HG02884 (cell line): Measurements from ENCODE around the gene CEP126.

Source experiments
- ATAC-seq: cut with Tn5 transposase; IDR thresholded peaks from one replicate; pipeline ENCODE4 v1.9.1; 2021; ENCODE audit warnings: mild to moderate bottlenecking, moderate library complexity; ENCODE audit not compliant: unreplicated experiment

Gene CEP126

DNA sequence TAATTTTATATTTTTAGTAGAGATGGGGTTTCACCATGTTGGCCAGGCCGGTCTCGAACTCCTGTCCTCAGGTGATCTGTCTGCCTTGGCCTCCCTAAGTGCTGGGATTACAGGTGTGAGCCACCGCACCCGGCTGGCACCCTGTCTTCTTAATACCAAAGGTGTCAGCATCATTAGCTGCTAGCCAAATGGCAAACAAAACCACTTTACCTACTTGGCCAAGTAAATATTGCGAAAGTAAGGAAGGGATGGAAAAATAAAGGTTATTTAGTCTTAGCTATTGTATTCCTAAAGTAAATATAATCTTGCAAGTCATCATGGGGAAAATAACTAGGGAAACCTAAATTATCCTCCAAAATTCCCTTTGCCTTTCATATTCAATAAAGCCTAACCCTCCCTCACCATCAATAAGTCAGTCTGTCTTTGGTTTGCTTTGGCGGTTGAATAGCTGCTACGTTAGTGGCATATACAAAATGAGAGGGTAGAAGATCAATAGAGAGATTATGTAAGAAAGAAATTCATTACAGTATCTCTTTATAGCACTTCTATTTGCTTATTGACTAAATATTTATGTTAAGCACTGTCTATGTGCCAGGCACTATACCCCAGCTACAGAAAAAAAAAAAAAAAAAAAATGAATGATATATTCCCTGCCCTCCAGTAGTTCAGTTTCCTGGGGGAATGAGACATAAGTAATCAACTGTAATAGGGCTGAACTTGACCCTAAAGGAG is 92.2 kb downstream of the CEP126 start:
- ATAC-seq: no peak

DNA sequence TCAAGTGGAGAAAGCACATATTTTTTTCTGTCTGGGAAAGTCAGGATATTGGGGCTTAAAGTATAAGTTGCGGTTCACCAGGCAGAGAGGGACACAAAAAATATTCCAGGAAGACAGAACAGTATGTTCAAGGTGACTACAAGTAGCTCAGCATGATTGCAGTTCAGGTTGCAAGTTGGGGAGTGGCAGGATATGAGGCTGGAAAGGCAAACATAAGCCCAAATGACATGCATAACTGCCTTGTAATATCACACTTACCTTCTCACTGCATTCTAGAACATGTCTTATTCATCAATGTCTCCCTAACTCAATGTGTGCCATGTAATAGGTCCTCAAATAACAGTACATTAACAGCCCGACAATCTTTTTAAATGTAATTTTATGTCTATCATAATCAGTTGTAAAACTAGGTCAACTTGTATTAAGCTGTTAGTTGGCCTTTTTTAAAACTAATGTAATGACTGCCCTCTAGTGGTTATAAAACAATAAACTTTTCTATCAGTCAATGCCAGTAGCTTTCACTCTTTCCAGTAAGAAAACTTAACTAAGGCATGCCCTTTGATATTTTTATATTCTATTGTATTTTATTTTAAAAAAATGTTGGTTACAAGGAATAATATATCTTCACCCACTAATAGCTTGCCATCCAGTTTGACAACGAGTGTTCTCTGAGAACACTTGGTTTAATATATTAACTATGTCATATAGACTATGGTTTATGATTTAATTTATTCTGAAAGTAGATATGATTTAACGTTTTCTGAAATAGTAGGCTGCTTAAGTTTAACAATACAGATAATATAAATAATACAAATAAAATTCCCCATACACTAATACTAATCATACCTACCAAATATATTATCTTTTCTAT is 93.0 kb downstream of the CEP126 start:
- peak; percentile 86 for ATAC-seq

DNA sequence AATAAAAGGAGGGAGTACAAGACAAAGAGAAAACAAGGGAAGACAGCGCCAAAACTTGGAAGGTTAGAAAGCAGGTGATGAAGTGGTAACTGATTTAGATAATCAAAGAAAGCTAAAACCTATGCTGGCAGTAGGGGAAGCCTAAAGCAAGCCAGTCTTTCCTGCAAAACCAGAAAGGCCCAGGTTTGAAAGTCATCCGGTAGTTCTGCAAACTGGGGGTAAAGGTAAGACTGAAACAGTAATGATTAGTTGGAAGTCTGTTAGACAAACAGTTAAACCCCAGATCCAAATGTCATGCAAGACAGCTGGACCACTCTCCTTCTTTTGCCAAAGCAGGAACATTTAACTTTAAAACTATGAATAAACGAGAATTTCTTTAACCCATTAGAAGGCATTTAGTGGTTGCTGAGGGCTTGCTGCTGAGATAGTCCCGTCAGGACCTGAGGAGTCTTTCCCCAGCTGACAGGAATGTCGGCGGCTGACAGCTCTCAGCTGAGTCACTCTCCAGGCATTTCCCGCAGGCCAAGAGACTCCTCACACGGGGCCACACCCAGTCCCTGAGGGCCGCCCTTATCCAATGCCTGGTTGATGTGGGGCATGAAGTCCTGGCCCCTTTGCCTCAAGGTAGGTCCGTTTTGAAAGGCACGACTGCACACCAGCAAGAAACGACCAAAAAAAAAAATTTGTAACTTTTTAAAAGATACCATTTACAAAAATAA is 96.1 kb downstream of the CEP126 start:
- ATAC-seq: no peak

DNA sequence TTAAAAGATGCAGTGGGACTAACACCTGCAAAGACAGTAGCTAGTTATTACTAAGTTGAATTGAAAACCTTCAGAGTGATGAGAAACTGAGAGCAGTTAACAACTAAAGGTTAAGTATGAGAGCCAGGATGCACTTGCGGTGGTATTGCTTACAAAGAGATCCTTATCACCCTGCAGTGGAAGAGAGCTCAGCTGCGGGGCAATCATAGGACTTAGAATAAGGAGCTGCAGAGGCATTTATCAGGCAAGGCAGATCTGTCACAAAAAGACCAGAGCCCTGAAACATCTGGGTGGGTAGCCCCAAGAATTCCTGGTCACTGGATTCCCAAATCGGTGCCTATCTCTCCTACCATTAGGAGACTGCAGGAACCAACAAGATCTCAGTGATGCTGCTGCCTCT is 98.1 kb downstream of the CEP126 start:
- no peak for ATAC-seq

DNA sequence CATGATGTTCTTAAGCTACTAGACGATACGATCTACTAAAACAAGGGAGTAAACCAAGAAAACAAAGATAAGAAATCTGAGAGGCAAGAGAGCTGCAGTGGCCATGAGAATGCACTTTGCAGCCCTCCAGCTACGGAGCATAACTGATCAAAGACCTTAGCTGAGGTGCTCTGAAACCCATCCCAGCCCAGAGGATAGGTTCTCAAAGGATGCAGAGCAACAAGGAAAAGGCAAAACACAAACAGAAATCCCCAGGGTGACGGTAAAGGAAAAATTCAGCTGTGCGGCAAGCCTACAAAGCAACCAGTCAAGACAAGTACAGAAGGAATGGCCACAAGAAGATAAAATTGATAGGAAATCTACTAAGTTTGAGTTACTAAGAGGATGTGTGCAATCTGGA is 99.9 kb downstream of the CEP126 start:
- ATAC-seq: no peak

DNA sequence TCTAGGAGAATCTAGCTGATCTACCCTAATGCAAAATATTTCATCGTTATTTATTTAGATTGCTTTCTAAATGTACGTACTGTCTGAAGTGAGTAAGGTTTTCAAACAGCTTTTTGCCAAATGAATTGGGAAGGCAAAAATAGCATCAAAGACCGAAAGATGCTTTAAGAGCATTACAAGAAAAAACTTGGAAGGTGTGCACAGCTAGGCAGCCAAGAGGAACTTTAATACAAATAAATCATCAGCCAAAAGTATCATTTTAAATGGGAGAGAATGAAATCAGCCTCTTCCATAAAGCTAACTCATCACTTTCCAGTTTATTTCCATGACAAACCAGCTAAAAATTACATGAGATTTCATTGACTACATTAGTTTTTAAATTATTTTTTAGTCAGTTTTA is 102.2 kb downstream of the CEP126 start:
- ATAC-seq: no peak

DNA sequence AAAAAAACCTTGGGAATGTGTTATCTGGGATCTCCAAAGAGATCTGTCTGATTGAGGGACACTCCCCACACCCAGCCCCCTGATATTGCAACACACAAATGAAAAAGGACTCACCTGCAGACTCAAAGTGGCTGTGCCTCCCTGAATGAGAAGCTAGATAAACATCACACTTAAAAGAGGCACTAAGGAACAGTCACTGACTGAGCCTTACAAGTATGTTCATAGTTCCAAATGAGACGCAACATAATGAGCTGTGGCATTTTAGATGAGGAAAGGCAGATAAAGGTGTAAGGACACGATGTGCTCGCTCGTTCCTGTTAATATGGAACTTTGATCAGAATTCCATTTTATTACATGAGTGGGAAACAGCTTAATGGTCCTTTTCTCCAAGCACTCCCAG is 111.4 kb downstream of the CEP126 start:
- ATAC-seq: no peak

DNA sequence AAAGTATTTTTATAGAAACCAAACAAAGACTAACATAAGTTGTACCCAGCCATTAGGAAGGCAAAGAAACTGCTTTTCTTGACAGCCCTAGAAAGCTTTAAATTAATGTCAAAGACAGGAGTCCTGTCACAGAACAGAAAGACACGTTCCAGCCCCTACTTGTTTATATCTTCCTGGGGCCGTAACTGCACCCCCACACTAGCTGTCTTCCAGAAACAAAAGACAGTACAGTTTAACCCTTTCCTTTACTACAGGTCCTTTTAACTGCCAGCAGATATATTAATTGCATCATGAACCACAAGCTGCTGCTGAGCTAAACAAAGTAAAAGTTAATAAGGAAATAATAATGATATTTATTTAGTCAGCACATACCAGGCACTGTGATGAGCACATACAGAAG is 112.1 kb downstream of the CEP126 start:
- ATAC-seq: no peak

DNA sequence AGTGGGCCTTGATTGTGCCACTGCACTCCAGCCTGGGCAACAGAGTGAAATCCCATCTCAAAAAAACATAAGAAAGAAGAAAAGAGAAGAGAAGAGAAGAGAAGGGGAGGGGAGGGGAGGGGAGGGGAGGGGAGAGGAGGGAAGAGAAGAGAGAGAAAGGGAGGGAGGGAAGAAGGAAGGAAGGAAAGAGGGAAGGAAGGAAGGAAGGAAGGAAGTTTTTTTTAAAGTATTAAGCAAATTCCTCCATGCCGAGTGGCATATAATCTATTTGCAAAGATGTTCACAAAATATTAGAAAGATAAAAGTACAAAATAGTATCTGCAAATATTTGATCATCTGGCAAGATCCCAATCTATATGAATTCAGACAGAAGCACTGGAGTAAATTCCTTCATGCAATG is 121.9 kb downstream of the CEP126 start:
- no peak for ATAC-seq

DNA sequence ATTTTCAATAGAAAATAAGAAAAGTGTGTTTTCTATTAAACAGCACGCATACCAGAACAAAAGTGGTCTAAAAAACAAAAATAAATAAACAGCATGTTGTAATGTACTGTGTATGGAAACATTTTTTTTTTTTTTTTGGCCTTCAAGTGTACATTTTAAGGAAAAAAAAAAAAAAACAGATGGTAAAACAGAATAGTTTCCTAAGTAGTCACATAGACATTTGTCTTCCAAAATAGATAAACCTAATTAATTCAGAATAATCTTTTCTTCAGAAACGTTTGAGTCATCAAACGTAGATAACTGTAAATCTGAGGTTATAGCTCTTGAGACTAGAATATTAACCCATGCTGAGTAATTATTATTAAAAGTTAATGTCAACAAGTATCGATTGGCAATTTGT is 132.0 kb downstream of the CEP126 start:
- no peak for ATAC-seq

DNA sequence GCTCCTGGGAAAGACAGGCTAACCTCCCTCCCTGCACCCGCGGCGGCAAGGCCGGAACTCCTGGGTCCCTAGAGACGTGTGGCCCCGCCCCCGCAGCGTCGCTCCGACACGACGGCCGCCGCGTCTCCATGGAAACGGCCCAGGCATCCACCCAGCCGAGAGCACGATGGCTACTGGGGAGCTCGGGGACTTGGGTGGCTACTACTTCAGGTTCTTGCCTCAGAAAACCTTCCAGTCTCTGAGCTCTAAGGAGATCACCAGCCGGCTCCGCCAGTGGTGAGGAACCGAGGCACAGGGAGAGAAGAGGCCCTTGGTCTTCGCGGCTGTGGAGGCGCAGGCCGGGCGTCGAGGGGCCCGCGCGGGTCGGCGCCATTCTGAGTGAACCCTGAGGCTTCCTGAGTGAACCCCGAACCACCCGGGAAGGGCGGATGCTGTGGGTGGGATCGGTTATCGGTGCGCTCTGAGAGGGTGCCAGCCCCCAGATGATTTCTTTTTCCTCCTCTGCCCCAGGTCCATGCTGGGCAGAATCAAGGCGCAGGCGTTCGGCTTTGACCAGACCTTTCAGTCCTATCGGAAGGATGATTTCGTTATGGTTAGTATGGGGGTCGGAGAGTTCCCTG is 132.6 kb downstream of the CEP126 start, which contains the start of gene CFAP300:
CFAP300 (plus strand) TSS at position 133 of the 620 bp plus-strand sequence; CDS start at position 167, 34 bp downstream.
- no peak for ATAC-seq
